ENCODE measurements around the gene SMCO4. TPM values are rescaled to one million over a fixed set of nuclear protein-coding genes. Genes with fewer than 3 reads are reported as not detected.
"Not testable (repeated sequence)": the region's sequence is repeated elsewhere in the genome, so short reads cannot be mapped to it uniquely, and the experiment has no call there.

SMCO4 gene
- total RNA-seq, 6 experiments from 2014 or later: 8.6 to 13.1 (median 11.0) TPM

DNA sequence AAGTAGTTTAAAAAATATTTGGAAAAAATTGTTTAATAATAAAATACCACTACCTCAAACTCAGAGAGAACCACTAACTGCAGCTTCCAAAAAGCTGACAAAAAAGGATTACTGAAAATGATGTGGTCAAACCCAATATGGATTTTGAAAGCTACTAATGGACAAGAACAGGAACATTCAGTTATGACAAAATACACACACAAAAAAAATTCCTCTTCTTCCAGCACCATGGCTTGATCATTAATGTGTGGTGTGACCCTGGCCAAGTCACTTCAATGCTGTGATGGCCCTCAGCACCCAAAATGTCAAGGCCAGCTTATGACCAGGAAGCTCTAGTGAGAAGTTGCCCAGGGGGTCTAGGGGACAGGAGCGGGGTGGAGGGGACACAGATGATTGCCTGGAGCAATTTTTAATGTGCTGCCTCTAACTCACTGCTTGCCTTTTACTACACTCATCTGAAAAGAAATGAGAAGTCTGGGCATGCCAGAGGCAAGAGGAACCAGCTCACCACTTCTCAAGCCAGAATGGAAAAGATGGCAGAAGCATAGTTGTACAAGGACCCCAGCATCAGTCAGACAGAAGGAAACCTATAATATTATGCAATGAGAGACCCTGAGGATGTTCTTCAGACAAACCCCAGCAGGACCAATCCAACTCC lies 2.2 kb downstream of the SMCO4 start:
- no peak for DNase-seq
- Mint-ChIP-seq H3K9me3 (no peaks in the 10 kb centered on the region), H3K27ac (no peak overlapping the region), H3K4me3 (no peak overlapping the region), H3K27me3 (ENCODE audit: insufficient read depth) (peaks cover 3% of the 10 kb centered on the region), H3K4me1 (ENCODE audit: low read depth) (peaks cover 22% of the 10 kb centered on the region), H3K36me3 (ENCODE audit: low read depth) (no peaks in the 10 kb centered on the region)
- no peak for TF ChIP-seq CTCF (IDR thresholded peaks at IDR 0.05)

DNA sequence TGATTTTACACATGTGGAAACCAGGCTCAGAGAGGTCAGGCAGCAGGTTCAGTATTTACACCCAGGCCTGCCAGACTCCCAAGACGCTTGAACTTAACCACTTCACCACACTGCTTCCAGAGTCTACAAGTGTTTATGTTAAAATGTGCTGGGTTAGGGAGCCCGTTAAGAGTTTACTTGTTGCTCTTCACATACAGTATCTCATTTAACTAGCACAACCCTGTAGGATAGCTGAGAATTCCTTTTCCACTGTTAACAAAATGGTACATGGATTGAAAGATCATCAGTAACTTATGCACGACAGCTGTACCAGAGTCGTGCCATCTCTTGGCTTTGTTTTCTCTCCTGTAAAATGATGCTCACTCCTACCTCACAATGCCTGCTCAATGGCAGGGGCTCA lies 2.9 kb downstream of the SMCO4 start:
- no peaks in the 10 kb centered on the region for H3K36me3 Mint-ChIP-seq (ENCODE audit: low read depth)
- TF ChIP-seq CTCF (IDR thresholded peaks at IDR 0.05): no peak
- H3K4me1 Mint-ChIP-seq (ENCODE audit: low read depth): peaks cover 22% of the 10 kb centered on the region
- no peaks in the 10 kb centered on the region for H3K9me3 Mint-ChIP-seq
- H3K27ac Mint-ChIP-seq: no peak overlapping the region
- no peak for DNase-seq
- peaks cover 3% of the 10 kb centered on the region for H3K27me3 Mint-ChIP-seq (ENCODE audit: insufficient read depth)
- H3K4me3 Mint-ChIP-seq: no peak overlapping the region

- Mint-ChIP-seq H3K27ac (no peak overlapping the region), H3K36me3 (ENCODE audit: low read depth) (no peaks in the 10 kb centered on the region), H3K27me3 (ENCODE audit: insufficient read depth) (peaks cover 3% of the 10 kb centered on the region)
Observed at GRCh38 chr11:93537767-93538261, 5.4 kb downstream of the SMCO4 start.

DNA sequence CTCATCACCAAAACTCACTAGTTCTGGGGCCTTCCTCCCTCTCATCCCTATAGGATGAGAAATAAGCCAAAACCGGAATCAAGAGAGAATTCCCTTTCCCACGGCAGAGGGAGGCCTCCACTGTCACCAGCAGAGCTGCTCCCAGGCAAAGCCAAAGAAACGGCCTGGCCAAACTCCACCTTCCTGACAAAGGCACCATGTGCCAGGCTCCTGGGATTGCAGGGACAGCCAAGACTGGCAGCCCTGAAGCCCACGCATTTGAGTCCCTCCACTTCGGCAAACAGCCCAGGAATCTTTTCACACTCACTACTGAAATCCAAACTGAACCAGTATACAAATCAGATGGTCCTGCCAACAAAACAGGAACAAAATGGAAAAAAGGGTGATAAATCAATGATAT lies 6.1 kb downstream of the SMCO4 start:
- H3K27ac Mint-ChIP-seq: no peak overlapping the region
- no peaks in the 10 kb centered on the region for H3K36me3 Mint-ChIP-seq (ENCODE audit: low read depth)
- H3K9me3 Mint-ChIP-seq: no peaks in the 10 kb centered on the region
- H3K4me1 Mint-ChIP-seq (ENCODE audit: low read depth): peaks cover 12% of the 10 kb centered on the region
- DNase-seq: no peak
- H3K27me3 Mint-ChIP-seq (ENCODE audit: insufficient read depth): peaks cover 3% of the 10 kb centered on the region
- H3K4me3 Mint-ChIP-seq: no peak overlapping the region
- no peak for TF ChIP-seq CTCF (IDR thresholded peaks at IDR 0.05)

More at GRCh38 chr11:93537767-93538261, 5.4 kb downstream of the SMCO4 start:
- H3K4me1 Mint-ChIP-seq (ENCODE audit: low read depth): peaks cover 15% of the 10 kb centered on the region
- DNase-seq: no peak
- no peak overlapping the region for H3K4me3 Mint-ChIP-seq
- no peak for TF ChIP-seq CTCF (IDR thresholded peaks at IDR 0.05)
- no peaks in the 10 kb centered on the region for H3K9me3 Mint-ChIP-seq

- Mint-ChIP-seq H3K9me3 (no peaks in the 10 kb centered on the region), H3K4me3 (no peak overlapping the region), H3K36me3 (ENCODE audit: low read depth) (no peaks in the 10 kb centered on the region), H3K27ac (no peak overlapping the region), H3K27me3 (ENCODE audit: insufficient read depth) (peaks cover 1% of the 10 kb centered on the region), H3K4me1 (ENCODE audit: low read depth) (peaks cover 4% of the 10 kb centered on the region)
- peak; percentile 45 for TF ChIP-seq CTCF (IDR thresholded peaks at IDR 0.05)
- DNase-seq: no peak
Observed at GRCh38 chr11:93536101-93536861, 6.9 kb downstream of the SMCO4 start.

- not testable (repeated sequence) for H3K9me3 Mint-ChIP-seq; H3K27me3 Mint-ChIP-seq (ENCODE audit: insufficient read depth); DNase-seq; H3K27ac Mint-ChIP-seq; H3K4me1 Mint-ChIP-seq (ENCODE audit: low read depth); H3K36me3 Mint-ChIP-seq (ENCODE audit: low read depth); H3K4me3 Mint-ChIP-seq
Observed at GRCh38 chr11:93535578-93535977, 7.6 kb downstream of the SMCO4 start.

All from HFFc6 (cell line).